Astrocyte (in vitro differentiated cells and primary cell): ENCODE results near the gene INO80E.

ENCODE experiments used
- CTCF ChIP-seq: IDR thresholded peaks from 2 replicates; pipeline ENCODE4 v1.5.1; 2011; ENCODE audit warnings: low read depth, mild to moderate bottlenecking, inconsistent platforms, low read length, moderate library complexity; ENCODE audit not compliant: insufficient read depth
- EZH2 ChIP-seq: IDR thresholded peaks from 2 replicates; pipeline ENCODE4 v1.6.1; 2012; ENCODE audit warnings: mild to moderate bottlenecking, low read length, inconsistent platforms; ENCODE audit not compliant: insufficient read depth

DNA sequence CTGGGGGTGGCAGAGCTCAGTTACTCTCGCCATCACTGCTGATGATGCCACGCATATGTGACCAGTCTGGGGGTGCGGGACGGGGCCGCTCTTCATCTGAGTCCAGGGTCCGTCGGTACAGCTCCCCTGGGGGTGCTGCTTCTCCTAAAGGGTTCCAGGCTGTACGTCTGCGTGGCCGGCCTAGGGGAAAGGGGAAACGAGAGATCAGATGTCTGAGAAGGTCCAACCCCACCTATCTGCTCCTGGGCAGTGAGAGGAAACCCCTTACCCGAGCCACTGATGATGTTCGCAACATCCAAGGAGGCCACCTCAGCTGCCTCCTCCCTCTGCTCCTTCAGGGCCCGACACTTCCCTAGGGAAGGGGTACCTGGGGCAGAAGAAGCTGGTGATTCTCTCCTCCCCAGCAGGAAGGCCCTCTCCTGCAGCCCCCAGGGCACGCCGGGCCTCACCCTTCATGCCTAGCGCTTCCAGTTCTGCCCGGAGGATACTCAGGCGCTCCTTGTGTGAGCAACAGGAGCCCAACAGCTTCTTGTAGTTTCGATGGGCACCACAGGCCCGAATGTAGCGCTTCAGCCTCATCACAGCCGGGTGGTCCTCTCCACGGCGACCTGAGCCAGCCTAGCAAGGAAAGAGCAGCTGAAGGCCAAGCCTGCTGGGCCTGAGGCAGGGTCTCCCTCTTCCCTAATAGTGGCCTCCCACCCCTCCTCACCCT, 2.7 kb upstream of the INO80E start:
- TF ChIP-seq CTCF, result no peak
- TF ChIP-seq EZH2, result no peak
